Left ventricle myocardium superior (tissue), 1 donor: Measurements from ENCODE around the gene RNU5D-1. TPM values are rescaled to one million over a fixed set of nuclear protein-coding genes. Genes with fewer than 3 reads are reported as not detected.
"Not testable (repeated sequence)": the region's sequence is repeated elsewhere in the genome, so short reads cannot be mapped to it uniquely, and the experiment has no call there.

Source experiments
- ATAC-seq: fragments of 200-7000 bp; cut with Tn5 transposase; one replicate; pipeline ENCODE4 v1.9.1; 2020; ENCODE audit warnings: mild to moderate bottlenecking, moderate library complexity
- DNase-seq: peaks from one replicate; pipeline ENCODE4 v3.0.0-alpha.2; 2020
- intact Hi-C: fragments of 100-400 bp; cut with micrococcal nuclease; formaldehyde crosslinking; loops from one replicate; pipeline ENCODE4 v1.11.0; 2022
- long read RNA-seq: library from polyadenylated mRNA; unstranded; transcript quantifications from one replicate; pipeline ENCODE4 v2.0.0, GENCODE V29; 2021
- total RNA-seq: library from RNA; stranded (reverse); fragmentation: NEBNext Ultra II Directional; extraction: Animal tissue kit (Norgen Biotek cat#: 25700); gene quantifications from one replicate; pipeline ENCODE4 v1.2.1, GENCODE V29; 2021
- donor health status: DM: no; HTN: yes; CAD: no; lungs with severe emphysema.

The RNU5D-1 gene
- not detected for total RNA-seq
- long read RNA-seq, result 0 reads

GRCh38 chr1:44730741-44731512 is at the start of gene RNU5D-1:
Gene RNU5D-1, minus strand, starts transcription at chr1:44731170.
- DNase-seq (peak; percentile 92), ATAC-seq (peak; percentile 85)
- intact Hi-C loops, result no loop called here

DNA sequence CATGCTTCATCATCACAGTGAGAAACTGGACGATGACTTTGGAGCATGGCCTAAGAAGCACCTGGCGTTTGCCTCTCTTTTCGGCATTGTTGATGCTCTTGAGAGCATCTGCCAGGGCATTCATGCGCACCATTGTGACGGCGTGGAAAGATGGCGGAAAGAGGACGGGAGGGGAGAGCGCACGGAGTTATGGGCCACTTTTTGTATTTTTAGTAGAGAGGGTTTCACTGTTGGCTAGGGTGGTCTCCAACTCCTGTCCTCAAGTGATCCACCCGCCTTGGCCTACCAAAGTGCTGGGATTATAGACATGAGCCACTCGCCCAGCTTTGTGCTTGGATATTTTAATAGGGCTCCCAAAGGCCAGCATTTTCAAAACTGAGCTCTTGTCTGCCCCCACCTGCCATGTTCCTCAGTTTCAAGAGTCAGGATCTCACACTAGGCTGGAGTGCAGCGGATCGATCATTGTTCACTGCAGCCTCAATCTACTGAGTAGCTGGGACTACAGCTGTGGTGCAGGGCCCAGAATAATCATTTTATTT is 49.7 kb upstream of the RNU5D-1 start:
- DNase-seq (no peak), ATAC-seq (no peak)
- intact Hi-C loops, result no loop called here

GRCh38 chr1:44778705-44779576 is 48.0 kb upstream of the RNU5D-1 start:
- DNase-seq (no peak), ATAC-seq (no peak)
- intact Hi-C loops, result no loop called here

DNA sequence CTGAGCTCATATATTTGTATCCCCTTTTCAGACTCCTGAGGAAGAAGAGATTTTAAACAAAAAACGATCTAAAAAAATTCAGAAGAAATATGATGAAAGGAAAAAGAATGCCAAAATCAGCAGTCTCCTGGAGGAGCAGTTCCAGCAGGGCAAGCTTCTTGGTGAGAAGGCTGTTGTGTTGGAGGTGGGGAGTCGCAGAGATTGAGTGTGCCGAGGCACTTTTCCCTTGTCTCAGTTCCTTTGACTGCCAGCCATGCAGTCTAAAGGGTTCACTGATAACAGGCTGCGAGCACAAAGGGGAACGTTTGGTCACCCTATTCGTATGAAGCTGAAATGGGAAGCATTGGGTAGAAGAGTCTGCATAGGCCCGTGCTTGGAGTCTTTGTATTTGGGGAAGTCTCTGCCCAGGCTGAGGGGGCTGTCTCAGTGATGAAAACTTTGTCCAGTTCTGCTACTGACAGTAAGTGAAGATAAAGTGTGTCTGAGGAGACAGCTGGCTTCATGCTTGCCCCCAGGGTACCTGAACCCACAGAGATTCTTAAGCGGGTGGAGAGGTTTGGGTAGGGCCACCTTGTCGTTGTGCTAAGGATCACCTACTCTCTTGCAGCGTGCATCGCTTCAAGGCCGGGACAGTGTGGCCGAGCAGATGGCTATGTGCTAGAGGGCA is 47.1 kb upstream of the RNU5D-1 start:
- DNase-seq (no peak), ATAC-seq (no peak)
- intact Hi-C loops, result no loop called here

DNA sequence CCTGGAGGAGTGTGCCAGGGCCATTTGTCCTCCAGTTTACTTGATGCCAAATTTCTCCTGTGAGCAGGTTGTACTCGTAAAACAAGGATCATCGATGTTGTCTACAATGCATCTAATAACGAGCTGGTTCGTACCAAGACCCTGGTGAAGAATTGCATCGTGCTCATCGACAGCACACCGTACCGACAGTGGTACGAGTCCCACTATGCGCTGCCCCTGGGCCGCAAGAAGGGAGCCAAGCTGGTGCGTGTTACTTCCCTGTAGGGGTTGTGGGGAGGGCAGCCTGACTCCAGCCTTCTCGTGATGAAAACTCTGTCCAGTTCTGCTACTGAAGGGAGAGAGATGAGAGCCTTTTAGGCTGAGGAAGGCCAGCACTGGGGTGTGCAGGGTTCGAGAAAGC is 46.6 kb upstream of the RNU5D-1 start:
- DNase-seq, result no peak
- intact Hi-C loops, result no loop called here
- ATAC-seq, result no peak

DNA sequence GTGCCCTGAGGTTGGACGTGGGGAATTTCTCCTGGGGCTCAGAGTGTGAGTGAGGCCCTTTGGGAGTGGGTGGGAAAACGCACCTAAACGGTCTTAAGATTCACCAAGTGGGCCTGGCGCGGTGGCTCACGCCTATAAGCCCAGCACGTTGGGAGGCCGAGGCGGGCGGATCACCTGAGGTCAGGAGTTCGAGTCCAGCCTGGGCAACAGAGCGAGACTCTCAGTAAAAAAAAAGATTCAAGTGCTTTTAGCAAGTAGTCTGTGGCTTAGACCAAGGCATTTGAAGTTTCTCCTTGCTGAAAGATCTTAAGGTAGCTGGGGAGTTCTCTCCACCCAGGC is 45.7 kb upstream of the RNU5D-1 start:
- ATAC-seq (no peak), DNase-seq (no peak)
- intact Hi-C loops, result no loop called here

- peak; percentile 16 for ATAC-seq
- no peak for DNase-seq
- intact Hi-C loops, result no loop called here
These were observed 45.2 kb upstream of the RNU5D-1 start for GRCh38 chr1:44775930-44776729.

- ATAC-seq (peak; percentile 94), DNase-seq (peak; percentile 92)
- intact Hi-C loops, result no loop called here
These were observed 44.3 kb upstream of the RNU5D-1 start, which contains the start of gene RPS8 for GRCh38 chr1:44775078-44775929. Gene RPS8, plus strand, starts transcription at chr1:44775540. Its CDS starts 57 bp downstream, at chr1:44775597.

- ATAC-seq, DNase-seq, intact Hi-C loops: not testable (repeated sequence)
These were observed 35.5 kb upstream of the RNU5D-1 start for GRCh38 chr1:44766421-44766820.

DNA sequence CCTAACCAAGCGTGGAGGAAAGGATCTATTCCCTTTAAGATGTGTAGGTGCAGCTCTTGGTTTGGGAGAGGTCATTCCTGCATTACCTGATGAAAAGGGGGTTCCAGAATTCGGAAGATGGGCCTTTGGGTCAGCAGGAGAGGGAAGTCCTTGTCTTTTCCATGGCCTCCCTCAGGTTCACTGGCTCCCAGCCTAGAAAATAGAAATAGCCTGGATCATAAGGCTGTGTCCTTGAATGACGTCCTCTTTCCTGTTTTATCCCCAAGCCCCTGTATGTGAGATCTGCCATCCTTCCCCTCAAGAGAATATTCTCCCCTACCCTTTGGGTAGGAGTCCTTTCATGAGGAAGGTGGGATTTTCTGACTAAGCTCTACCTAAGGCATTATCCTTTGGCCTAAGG is 29.9 kb upstream of the RNU5D-1 start:
- ATAC-seq (peak; percentile 80), DNase-seq (no peak)
- intact Hi-C loops, result no loop called here

DNA sequence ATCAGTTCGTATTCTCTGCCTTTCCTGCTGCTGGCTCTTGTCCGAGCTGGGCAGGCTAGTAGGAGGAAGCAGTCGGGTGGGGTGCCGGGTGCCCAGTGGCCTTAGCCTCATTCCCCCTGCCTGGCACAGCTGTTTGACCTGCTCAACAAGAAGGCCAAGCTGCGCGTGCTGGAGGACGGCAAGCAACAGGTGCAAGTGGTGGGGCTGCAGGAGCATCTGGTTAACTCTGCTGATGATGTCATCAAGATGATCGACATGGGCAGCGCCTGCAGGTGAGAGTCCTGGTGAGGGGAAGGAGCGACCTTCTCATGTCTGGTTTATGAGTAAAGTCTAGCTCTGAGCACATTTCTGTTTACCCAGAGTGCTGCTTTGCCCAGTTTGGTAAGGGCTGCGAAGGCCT is 28.1 kb upstream of the RNU5D-1 start:
- DNase-seq (no peak), ATAC-seq (no peak)
- intact Hi-C loops, result no loop called here

- ATAC-seq (no peak), DNase-seq (no peak)
- intact Hi-C loops, result no loop called here
These were observed 26.4 kb upstream of the RNU5D-1 start for GRCh38 chr1:44757420-44757819.

DNA sequence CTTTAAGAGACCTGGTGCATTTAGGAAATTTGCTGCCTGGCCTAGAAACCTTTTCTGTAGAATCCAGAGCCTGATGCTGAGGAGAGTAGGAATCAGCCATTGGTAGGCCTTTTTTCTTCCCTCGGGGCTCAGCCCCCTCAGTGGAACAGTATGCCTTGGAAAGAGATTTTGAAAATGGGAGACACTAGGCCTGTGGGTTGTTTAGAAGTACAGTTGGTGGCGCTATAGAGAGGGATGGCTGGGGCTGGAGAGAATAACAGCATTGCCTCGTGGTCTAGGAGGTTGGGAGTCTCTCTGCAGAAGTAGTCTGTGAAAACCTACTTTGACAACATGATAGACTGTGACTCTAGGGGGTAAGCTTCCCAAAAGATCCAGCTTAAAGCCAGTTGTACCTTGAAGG is 16.9 kb upstream of the RNU5D-1 start:
- DNase-seq (no peak), ATAC-seq (no peak)
- intact Hi-C loops, result no loop called here

DNA sequence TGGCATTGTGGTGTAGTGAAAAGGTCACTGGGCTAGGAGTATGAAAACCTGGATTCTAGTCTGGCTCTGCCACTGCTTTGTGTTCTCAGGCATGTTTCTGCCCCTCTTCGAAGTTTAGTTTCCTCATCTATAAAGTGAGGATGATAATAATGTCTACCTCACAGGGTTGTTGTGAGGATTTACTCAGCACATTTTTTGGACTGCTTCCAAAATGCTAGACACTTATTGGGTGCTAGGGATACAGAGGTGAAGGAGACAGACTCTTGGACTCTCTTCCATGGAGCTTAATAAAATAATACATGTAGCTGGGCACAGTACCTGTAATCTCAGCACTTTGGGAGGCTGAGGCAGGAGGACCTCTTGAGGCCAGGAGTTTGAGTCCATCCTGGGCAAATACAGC is 12.2 kb upstream of the RNU5D-1 start:
- intact Hi-C loops, result no loop called here
- no peak for DNase-seq
- no peak for ATAC-seq

DNA sequence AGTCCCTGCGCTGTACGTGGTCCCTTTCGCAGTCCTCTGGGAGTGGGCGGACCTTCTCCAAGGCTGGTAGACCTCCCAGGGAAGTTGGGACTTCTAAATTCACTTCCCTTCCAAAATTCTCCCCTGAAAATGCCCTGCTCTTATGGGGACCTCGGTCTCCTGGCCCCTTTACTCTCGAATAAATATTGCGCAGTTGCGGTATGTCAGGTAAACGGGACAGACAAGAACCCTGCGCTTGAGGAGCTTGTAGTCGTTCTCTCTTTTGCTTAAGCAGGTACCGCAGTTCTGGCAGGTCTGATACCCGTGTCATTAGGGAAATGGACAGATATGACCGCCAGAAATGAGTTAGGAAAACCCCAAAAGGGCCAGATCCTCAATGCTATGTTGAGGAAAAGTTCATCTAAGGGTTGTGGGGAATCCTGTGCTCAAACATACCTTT is 9.2 kb upstream of the RNU5D-1 start:
- intact Hi-C loops, result no loop called here
- DNase-seq (no peak), ATAC-seq (no peak)

- peak; percentile 100 for ATAC-seq
- intact Hi-C loops, result no loop called here
- peak; percentile 98 for DNase-seq
These were observed 8.6 kb upstream of the RNU5D-1 start, which contains the start of gene KIF2C for GRCh38 chr1:44739307-44740178. Gene KIF2C, plus strand, starts transcription at chr1:44739837. Its CDS starts 96 bp downstream, at chr1:44739933.

DNA sequence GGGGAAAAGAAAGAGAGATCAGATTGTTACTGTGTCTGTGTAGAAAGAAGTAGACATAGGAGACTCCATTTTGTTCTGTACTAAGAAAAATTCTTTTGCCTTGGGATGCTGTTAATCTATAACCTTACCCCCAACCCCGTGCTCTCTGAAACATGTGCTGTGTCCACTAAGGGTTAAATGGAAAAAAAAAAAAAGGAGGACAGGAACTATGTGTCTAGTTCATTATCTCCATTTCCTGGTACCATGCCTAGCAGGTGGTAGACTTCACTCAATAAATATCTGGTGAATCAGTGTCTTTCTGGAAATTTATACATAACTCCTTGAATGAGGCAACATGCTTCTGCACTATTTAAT is 8.0 kb upstream of the RNU5D-1 start:
- ATAC-seq, intact Hi-C loops, DNase-seq: not testable (repeated sequence)
